ENCODE results near the gene PTPN12.
"Not testable (repeated sequence)": the region's sequence is repeated elsewhere in the genome, so short reads cannot be mapped to it uniquely, and the experiment has no call there.

PTPN12 gene

DNA sequence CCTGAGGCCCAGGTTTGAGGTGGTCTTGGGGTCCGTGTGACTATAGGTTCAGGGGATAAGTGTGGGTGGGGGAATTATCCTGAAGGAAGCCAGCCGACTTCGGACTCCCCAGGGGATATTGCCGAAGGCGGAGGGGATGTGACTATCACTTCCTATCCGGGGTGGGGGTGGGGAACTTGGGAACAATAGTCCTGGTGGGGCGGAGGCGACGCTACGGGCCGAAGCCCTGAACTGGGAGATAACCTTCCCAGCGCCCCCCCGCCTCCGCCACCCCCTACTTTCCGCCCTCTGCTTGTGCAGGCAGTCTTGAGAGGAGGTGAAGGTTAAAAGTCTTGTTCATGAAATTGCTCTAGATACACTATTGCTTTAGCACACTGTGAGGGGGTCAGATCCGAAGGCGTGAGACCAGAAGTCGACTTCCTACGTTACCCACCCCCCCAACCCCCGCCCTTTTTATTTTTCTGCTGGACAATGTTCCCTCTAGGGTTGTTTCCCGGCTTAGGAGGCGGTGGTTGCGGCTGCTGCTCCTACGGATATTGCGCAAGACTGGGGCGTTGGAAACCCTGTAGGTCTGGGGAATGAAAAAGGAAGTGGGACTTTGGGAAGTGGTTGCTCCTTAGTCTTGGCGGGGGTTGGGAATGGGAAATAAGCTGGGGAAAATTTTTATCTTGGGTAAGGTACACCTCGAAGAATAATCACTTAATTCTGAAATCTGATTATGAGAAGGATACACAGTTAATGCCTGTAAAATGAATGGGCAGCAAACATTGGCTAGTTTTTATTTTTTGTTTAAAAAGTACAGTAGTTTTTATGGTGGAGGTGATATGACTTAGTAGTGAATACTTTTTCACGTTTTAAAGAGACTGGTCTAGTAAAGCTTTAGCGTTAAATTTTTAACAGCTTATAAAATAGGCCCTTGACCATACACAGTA lies 1.5 kb downstream of the PTPN12 start:
- DNase-seq (ENCODE audit: low read depth, low spot score) = peak; percentile 92

DNA sequence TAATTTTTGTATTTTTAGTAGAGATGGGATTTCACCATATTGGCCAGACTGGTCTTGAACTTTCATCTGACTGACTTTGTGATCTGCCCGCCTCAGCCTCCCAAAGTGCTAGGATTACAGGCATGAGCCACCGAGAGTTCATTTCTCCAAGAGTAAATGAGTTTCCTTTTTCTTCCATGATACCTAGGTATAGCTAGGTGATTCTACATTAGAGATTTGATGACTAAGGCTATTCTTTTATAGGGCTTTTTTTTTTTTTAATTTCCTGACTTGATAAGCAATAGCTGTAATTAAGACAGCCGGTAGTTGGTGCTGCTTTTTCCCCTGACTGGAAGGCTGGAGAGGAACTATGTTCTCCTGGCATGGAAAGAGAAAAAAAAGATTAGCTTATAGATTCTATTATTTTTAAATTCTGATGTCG lies 3.3 kb downstream of the PTPN12 start:
- no peak for DNase-seq (ENCODE audit: low read depth, low spot score)

DNA sequence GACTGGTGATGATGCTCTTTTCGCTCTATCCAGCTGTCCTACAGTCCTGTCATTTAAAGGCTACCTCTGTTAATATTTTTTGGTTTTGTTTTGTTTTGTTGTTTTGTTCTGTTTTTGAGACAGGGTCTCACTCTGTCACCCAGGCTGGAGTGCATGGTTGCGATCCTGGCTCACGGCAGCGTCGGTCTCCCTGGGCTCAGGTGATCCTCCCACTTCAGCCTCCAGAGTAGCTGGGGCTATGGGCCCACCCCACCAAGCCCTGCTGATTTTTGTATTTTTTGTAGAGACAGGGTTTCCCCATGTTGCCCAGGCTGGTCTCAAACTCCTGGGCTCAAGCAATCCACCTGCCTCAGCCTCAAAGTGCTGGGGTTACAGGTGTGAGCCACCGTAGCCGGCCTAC lies 3.9 kb downstream of the PTPN12 start:
- DNase-seq (ENCODE audit: low read depth, low spot score) = not testable (repeated sequence)

DNA sequence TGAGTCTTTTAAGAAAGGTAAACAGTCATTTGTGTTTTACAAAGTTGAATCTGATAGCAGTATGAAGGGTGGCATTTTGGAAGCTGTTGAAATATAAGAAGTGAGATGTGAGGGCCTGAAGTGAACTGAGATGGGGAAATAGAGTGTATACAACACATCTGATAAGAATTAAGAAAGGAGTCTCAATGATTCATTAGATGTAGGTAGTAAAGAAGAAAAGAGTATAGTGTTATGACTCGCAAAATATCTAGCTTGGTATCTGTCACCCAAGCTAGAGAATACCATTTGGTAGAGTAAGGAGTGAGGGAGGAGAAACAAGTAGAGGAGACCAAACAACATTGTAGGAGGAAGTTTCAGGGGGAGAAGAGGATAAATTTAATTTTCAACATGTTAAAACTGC lies 5.3 kb downstream of the PTPN12 start:
- no peak for DNase-seq (ENCODE audit: low read depth, low spot score)

DNA sequence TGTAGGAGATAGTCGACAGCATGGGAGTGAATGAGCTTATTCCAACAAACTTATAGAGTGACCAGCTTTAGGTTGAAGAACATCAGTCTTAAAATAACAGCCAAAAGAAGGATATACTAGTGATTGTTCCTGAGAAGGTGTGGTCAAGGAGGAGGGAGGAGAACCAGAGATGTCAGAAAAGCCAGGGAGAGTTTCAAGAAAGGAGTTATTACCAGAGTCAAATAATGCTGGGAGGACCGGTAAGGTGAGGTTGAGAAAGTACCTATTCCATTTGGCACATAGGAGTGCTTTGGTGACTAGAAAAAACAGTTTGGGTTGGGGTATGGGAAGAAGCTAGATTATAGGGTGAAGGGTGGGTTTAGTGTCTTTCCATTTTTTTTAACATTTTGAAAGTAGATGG lies 5.8 kb downstream of the PTPN12 start:
- DNase-seq (ENCODE audit: low read depth, low spot score) = no peak

DNA sequence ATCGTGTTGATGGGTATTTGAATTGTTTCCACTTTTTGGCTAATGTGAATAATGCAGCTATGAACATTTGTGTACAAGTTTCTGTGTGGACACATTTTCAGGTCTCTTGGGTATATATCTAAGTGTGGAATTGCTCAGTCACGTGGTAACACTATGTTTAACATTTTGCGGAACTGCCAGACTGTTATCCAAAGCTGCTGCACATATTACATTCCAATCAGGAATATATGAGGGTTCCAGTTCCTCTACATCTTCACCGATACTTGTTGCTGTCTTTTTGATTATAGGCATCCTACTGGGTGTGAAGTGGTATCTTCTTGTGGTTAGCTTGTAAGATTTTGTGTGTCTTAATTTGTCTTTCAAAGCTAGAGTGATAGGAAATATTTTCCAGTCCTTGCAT lies 6.8 kb downstream of the PTPN12 start:
- DNase-seq (ENCODE audit: low read depth, low spot score) = no peak

DNA sequence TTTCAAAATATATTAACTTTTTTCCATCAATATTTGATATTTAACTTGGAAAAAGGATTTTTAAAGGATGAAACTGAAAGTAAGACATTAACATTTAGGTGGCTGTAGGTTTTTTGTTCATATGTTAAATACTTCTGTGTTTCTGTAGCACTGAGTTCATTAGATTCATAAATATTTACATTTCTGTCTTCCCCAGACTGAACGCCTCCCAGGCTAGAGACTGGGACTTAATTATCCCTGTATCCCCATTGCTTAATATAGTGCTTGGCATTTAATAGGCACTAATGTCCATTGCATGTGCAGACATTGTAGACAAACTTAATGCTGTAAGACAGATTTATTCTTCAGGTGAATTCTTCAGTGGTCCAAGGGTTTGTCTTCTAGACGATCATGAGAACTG lies 7.4 kb downstream of the PTPN12 start:
- DNase-seq (ENCODE audit: low read depth, low spot score) = no peak

DNA sequence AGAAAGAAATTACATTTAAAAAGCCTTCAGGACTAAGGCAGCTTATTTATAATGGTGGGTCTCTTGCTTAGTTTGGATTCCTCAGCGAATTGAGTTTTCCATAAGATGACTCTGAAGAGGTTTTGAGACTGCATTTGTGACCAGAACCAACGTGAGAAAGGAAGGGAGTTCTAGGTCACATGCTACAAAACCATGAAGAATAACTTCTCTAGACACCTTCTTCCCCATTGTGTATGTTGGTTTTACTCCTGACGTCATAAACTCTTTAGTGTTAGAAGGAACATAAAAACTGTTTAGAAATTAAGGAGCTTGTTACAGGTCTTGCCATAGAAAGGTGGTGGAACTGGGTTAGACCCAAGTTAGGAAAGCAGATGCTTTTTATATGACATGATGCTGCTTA lies 11.1 kb downstream of the PTPN12 start:
- DNase-seq (ENCODE audit: low read depth, low spot score) = no peak

DNA sequence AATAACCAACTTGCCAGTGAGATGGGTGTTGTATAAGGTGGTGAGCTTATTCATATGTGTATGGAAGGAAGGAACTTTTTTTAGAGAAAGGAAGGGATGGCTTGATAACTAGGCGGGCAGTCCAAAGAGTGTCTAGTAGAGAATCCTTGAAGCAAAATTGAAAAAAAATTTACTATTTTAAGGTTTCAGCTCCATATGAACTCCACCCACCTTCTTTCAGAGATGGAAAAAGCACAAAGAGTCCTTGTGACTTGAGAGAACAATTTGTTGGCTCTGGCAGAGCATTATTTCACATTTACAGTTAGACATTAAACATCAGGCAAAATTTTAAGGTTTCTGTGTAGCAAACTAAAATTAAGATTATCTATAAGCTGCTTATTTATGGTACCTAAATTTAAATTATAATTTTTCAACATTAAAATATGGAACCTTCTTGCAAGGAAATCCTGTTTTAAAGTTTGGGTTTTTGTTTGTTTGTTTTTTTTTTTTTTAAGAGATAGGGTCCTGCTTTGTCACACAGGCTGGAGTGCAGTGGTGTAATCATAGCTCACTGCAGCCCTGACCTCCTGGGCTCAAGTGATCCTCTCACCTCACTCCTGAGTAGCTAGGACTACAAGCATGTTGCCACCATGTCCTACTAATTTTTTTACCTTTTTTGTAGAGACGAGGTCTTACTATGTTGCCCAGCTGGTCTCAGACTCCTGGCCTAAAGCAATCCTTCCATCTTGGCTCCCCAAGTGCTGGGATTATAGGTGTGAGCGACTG lies 12.2 kb downstream of the PTPN12 start:
- no peak for DNase-seq (ENCODE audit: low read depth, low spot score)

DNA sequence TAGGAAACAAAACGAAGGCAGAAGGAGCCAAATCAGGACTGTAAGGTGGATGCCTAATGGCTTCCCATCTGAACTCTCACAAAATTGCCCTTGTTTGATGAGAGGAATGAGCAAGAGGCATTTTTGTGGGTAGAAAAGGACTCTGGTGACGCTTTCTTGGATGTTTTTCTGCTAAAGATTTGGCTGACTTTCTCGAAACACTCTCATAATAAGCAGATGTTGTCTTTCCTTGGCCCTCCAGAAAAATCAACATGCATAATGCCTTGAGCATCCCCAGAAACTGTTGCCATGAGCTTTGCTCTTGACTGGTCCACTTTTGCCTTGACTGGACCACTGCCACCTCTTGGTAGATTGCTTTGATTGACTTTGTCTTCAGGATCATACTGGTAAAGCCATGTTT lies 13.5 kb downstream of the PTPN12 start:
- DNase-seq (ENCODE audit: low read depth, low spot score) = peak; percentile 87

DNA sequence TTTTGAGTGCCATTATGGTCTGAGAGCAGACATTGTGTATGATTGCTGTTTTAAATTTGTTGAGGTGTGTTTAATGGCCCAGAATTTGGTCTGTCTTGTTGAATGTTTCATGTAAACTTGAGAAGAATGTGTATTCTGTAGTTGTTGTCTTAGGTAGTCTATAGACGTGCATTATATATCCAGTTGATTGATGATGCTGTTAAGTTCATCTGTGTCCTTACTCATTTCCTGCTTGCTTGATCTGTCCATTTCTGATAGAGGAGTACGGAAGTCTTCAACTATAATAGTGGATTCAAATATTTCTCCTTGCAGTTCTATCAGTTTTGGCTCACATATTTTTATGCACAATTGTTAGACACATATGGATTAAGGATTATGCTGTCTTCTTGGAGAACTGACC lies 16.0 kb downstream of the PTPN12 start:
- no peak for DNase-seq (ENCODE audit: low read depth, low spot score)

DNA sequence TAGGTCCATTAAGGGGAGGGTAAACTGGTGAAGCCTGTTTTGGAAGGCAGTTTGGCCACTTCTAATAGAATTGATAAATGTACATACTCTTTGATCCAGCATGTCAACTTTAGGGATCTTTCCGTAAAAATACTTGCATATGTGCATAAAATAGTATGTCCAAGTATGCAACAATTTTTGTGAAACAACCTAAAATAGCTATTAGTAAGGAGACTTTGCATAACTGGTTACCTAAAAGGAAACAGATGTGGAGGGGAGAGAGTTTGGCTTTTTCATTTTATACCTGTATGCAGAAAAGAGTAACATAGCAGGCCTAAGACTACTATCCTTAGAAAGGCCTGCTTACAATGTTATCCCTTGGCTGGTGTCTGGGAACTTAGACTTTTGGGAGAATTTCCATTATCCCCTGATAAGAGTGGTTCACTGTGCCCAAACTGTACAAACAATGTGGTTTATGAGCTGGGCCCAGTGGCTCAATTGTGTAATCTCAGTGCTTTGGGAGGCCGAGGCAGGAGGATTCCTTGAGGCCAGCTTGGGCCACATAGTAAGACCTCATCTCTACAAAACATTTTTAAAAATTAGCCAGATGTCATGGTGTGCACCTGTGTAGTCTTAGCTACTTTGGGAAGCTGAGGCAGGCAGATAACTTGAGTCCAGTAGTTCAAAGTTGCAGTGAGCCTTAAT lies 21.3 kb downstream of the PTPN12 start:
- DNase-seq (ENCODE audit: low read depth, low spot score) = no peak

DNA sequence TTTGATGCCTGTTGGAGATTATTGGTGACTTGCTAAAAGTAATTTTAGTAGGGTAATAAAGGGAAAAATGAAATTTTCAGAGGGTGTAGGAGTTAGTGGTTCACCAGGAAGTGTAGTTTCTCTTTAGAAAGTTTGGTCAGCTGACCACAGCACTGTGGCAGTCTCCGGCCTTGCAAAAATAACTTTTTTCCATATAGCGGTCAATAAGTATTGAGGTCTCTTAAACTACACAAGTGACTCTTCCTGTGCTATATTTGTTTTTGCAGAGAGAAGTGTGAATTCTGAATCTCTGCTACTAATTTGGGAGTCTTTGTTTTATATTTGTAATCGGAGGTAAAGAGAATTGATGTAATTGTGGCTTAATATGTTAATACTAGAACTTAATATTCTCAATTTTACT lies 24.3 kb downstream of the PTPN12 start:
- no peak for DNase-seq (ENCODE audit: low read depth, low spot score)

DNA sequence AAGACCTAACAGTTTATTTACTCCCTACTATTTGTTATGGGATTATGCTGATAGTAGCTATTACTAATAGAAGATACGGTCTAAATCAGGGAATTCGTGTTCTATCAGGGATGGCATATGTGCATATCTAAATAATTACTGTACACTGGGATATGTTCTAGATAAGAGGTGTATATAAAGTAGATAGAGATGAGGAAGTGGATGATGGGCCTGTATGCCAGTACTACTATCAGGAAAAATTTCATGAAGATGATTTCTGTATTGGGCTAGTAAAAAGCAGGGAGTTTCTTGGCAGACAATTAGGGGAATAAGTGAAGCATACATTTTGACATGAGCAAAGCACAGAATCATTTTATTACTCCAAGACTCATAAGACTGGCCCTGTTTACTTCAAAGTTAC lies 26.2 kb downstream of the PTPN12 start:
- DNase-seq (ENCODE audit: low read depth, low spot score) = no peak

DNA sequence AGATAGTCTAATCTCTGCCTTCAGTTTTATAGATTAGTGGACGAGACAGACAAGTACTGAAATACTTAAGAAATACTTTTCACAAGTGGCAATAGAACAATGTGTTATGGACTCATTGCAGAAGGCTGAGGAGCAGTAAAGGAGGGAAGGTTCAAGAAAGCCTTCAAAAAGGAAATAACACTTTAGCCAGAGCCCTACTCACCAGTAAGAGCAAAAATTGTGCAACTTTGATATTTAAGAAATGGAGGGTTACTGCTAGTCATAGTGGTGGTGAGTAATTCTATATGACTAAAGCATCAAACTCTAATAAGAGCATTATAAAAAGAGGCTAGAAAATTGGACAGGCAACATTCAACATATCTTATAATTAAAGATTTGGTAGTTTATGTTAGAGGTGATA lies 28.8 kb downstream of the PTPN12 start:
- DNase-seq (ENCODE audit: low read depth, low spot score) = no peak

DNA sequence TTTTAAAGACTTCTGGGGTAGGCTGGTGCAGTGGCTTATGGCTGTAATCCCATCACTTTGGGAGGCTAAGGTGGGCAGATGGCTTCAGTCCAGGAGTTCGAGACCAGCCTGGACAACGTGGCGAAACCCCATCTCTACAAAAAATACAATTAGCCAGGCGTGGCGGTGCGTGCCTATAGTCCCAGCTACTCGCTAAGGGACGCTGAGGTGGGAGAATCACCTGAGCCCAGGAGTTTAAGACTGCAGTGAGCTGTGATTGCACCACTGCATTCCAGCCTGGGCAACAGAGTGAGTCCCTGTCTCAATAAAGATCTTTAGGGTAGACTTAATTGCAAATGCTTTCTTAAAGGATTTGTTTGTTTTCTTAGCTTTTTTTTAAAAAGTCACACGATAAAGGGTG lies 29.3 kb downstream of the PTPN12 start:
- DNase-seq (ENCODE audit: low read depth, low spot score) = no peak

DNA sequence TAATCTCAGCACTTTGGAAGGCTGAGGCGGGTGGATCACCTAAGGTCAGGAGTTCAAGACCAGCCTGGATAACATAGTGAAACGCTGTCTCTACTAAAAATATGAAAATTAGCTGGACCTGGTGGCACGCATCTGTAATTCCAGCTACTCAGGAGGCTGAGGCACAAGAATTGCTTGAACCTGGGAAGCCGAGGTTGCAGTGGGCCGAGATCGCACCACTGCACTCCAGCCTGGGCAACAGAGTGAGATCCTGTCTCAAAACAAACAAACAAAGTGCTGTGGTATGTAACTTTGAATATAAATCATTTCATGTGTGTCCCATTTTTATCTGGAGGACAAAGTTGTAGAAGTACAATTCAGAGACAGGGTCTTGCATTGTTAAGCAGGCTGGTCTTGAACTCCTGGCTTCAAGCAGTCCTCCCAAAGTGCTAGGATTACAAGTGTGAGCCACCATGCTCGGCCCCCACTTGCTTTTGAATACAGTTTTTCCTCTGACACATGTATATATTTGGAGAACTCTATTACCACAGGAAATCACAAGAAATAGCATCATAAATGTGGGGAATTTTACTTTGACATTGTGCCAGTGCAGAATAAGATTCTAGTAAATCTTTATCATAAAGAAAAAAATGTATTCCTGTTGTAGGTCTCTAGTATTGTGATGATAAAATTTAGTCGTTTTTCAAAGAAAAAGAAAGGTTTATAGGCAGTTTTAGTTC lies 32.6 kb downstream of the PTPN12 start:
- no peak for DNase-seq (ENCODE audit: low read depth, low spot score)

DNA sequence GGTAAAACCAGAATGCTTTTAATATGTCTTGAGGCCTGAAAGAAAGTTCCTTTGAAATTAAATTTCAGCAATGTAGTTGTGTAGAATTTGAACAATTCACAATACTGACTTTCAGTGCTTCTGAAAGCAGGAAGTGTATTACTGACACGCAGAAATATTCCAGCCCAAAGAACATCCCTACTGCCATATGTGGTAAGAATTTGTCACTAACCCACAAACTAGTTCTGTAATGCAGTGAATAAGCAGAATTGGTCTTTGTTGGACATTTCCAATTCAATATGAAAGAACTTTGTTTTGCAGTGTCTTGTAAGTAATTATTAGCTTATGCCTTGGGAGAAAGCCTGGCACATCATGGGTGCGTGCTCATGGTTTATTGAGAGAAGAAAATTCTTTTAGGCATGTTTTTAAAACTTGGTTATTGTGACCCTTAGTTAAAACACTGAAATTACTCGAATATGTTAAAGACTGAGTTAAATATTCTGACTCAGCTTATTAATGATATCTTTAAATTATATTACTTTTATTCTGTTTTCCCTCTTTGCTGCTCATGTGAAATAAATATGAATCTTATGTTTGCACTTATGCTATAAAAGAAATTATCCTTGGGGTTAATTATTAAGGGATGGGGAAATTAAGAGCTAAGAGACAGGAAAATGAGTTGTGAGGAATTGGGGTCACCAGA lies 33.4 kb downstream of the PTPN12 start:
- peak; percentile 75 for DNase-seq (ENCODE audit: low read depth, low spot score)

DNA sequence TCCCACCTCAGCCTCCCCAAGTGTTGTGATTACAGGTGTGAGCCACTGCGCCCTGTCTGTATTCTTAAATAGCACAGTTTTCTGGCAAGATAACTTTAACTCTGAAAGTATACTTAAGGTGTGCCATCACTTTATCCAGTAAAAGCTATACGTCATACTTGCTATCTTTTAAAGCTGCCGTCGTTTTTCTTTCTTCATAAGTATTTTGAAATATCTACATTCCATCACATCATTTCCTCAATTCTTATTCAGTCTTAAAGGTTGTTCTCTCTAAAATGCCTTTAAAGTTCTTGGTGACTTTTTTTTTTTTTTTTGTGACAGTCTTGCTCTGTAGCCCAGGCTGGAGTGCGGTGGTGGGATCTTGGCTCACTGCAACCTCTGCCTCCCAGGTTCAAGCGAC lies 34.7 kb downstream of the PTPN12 start:
- DNase-seq (ENCODE audit: low read depth, low spot score) = no peak

DNA sequence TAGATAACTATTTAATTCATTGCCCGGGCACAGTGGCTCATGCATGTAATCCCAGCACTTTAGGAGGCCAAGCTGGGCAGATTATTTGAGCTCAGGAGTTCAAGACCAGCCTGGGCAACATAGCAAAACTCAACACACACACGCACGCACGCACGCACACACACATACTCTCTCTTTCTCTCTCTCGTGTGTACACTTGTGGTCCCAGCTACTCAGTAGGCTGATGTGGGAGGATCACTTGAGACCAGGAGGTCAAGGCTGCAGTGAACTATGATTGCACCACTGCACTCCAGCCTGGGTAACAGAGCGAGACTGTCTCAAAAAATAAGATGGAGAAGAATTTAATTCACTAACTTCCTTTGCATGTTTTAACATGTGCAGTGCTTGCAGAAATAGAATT lies 38.1 kb downstream of the PTPN12 start:
- DNase-seq (ENCODE audit: low read depth, low spot score) = no peak

DNA sequence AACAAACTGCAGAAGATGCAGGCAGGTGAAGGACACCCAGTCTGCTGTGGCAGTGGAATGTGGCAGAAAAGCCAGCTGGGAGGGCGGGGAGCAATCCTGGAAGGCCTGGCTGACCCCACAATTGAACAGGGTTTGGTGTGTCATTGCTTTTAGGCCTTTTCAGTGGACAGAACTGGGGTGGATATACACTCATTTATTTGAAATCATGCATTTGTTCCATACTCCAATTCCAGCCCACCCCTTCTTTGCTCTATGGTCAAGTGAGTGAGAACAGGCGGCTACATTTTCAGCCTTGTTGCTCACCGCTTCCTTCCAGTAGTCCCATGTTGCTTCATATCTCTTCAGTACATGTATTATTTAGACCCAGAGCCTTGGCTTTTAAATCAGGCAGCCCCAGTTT lies 39.8 kb downstream of the PTPN12 start:
- no peak for DNase-seq (ENCODE audit: low read depth, low spot score)
